Panc1 (cell line): ENCODE data around the gene BRME1. TPM values are rescaled to one million over a fixed set of nuclear protein-coding genes. Genes with fewer than 3 reads are reported as not detected.
A peak's percentile ranks its signal among the peaks of the same experiment; 100 is the strongest.

Source experiments
- ATAC-seq: fragments of 200-7000 bp; cut with Tn5 transposase; 2 replicates; pipeline ENCODE4 v1.9.1; 2020; ENCODE audit warnings: mild to moderate bottlenecking, moderate library complexity
- BruUV-seq: library from RNA; stranded (reverse); fragments of 400-500 nt; replicated peaks from 2 replicates; lab custom pipeline; 2021; lab: Mats Ljungman, UMichigan
- CTCF ChIA-PET: fragments of 300-600 bp; sonication (Branson Sonifier 250); formaldehyde crosslinking; loops from one replicate; lab custom pipeline; 2022; ENCODE audit warnings: antibody characterized with exemption; lab: Charles Lee
- POLR2A ChIA-PET: fragments of 300-600 bp; sonication (Branson Sonifier 250); formaldehyde crosslinking; loops from one replicate; lab custom pipeline; 2022; ENCODE audit warnings: antibody characterized with exemption; lab: Charles Lee
- DNase-seq: peaks from one replicate; pipeline ENCODE4 v3.0.0-alpha.2; 2010; ENCODE audit warnings: low read depth, low spot score
- H3K27ac ChIP-seq: 2 replicates; pipeline ENCODE4 v1.5.1; 2011; ENCODE audit warnings: mild to moderate bottlenecking, low read length, inconsistent platforms
- H3K27me3 ChIP-seq: fragments of 200-500 bp; sonication (Bioruptor generic); 2 replicates; pipeline ENCODE4 v1.6.0; 2014; ENCODE audit warnings: low read length, inconsistent platforms; ENCODE audit not compliant: control insufficient read depth, insufficient read depth
- H3K36me3 ChIP-seq: fragments of 200-500 bp; sonication (Bioruptor generic); 2 replicates; pipeline ENCODE4 v1.5.1; 2014; ENCODE audit warnings: inconsistent platforms, mild to moderate bottlenecking, low read length, moderate library complexity; ENCODE audit not compliant: control insufficient read depth, insufficient read depth
- H3K4me1 ChIP-seq: 2 replicates; pipeline ENCODE4 v1.5.1; 2011; ENCODE audit warnings: inconsistent platforms, mild to moderate bottlenecking, low read length, moderate library complexity; ENCODE audit not compliant: control insufficient read depth, insufficient read depth
- H3K4me3 ChIP-seq, 2 experiments: 2 replicates each; pipeline ENCODE4 v1.5.1; 2011 to 2012; ENCODE audit warnings: low read depth in 2 of 2, low read length in 2 of 2, mild to moderate bottlenecking in 2 of 2, inconsistent platforms in 1 of 2, moderate library complexity in 1 of 2
- H3K9me3 ChIP-seq: fragments of 200-500 bp; sonication (Bioruptor generic); 2 replicates; pipeline ENCODE4 v1.5.1; 2014; ENCODE audit warnings: low read depth, mild to moderate bottlenecking, inconsistent platforms, low read length, moderate library complexity; ENCODE audit not compliant: control insufficient read depth, insufficient read depth
- CTCF ChIP-seq: fragments of 450-650 bp; IDR thresholded peaks from 2 replicates; pipeline ENCODE4 v1.5.1; 2017; ENCODE audit warnings: mild to moderate bottlenecking
- POLR2AphosphoS5 ChIP-seq: IDR thresholded peaks from 2 replicates; pipeline ENCODE4 v1.6.1; 2012; ENCODE audit warnings: mild to moderate bottlenecking, low read depth, low read length, moderate library complexity
- REST ChIP-seq, 2 experiments: IDR thresholded peaks; 2 replicates each; pipeline ENCODE4 v1.6.1; 2011 to 2012; ENCODE audit warnings: low read depth in 2 of 2, control low read depth in 1 of 2, low read length in 1 of 2, mild to moderate bottlenecking in 1 of 2, moderate library complexity in 1 of 2; ENCODE audit not compliant: insufficient read depth in 1 of 2
- SIN3A ChIP-seq: IDR thresholded peaks from 2 replicates; pipeline ENCODE4 v1.6.1; 2012; ENCODE audit warnings: low read depth, mild to moderate bottlenecking, low read length, moderate library complexity, borderline replicate concordance; ENCODE audit not compliant: insufficient read depth
- TCF7L2 ChIP-seq: IDR thresholded peaks from 2 replicates; pipeline ENCODE4 v1.6.1; 2011; ENCODE audit warnings: mild to moderate bottlenecking, low read depth, low read length, inconsistent platforms
- in situ Hi-C: cut with HindIII; loops from 2 replicates; pipeline ENCODE4 v1.10.0; 2016; ENCODE audit warnings: low sequenced_read_pairs, low pct_unique_long_range_greater_than_20kb
- intact Hi-C: fragments of 100-400 bp; cut with micrococcal nuclease; formaldehyde crosslinking; loops from one replicate; pipeline ENCODE4 v1.10.0; 2022; ENCODE audit not compliant: unreplicated experiment
- total RNA-seq: library from RNA; stranded (reverse); gene quantifications from one replicate; pipeline ENCODE4 v1.2.1, GENCODE V29; 2021; ENCODE audit not compliant: unreplicated experiment

Gene BRME1
- total RNA-seq, 1 experiment from 2014 or later: 6.5 TPM

- ChIA-PET POLR2A (interaction anchor here (0.6 kb wide), 1 partner anchor 236 kb away, joined by 3 read pairs; no protein-coding TSS in a partner anchor), CTCF (no interaction called here)
- Histone ChIP-seq H3K4me3 (peak overlapping the region in 1 of 2 experiments; percentile 41; a peak in 1 of 4 replicates), H3K27me3 (no peaks in the 10 kb centered on the region), H3K4me1 (peaks cover 10% of the 10 kb centered on the region), H3K9me3 (no peaks in the 10 kb centered on the region), H3K27ac (no peak overlapping the region), H3K36me3 (no peaks in the 10 kb centered on the region)
- in situ Hi-C loops (no loop called here), intact Hi-C loops (no loop called here)
- no peak for TF ChIP-seq TCF7L2
- TF ChIP-seq SIN3A: no peak
- no peak for TF ChIP-seq POLR2AphosphoS5
- ATAC-seq: no peak
- no peak for DNase-seq
- no TSS peak for BruUV-seq
These were observed 39.4 kb downstream of the BRME1 start for GRCh38 chr19:13866463-13867046.

- Histone ChIP-seq H3K27me3 (no peaks in the 10 kb centered on the region), H3K27ac (no peak overlapping the region), H3K36me3 (no peaks in the 10 kb centered on the region), H3K4me1 (peaks cover 12% of the 10 kb centered on the region), H3K9me3 (no peaks in the 10 kb centered on the region), H3K4me3 (peak overlapping the region; percentile 40 to 41)
- no peak for DNase-seq
- TF ChIP-seq CTCF: no peak
- TF ChIP-seq SIN3A: no peak
- no peak for TF ChIP-seq POLR2AphosphoS5
- no peak for TF ChIP-seq REST (IDR thresholded peaks at IDR 0.05; ENCODE audit: insufficient read depth in 1 of 2, low read depth in 2 of 2, low read length in 1 of 2)
- no peak for TF ChIP-seq TCF7L2
- intact Hi-C loops (no loop called here), in situ Hi-C loops (no loop called here)
- BruUV-seq: no TSS peak
- ChIA-PET POLR2A (interaction anchor here (0.7 kb wide), 1 partner anchor 172 kb away, joined by 5 read pairs; no protein-coding TSS in a partner anchor), CTCF (interaction anchor here (0.6 kb wide), 1 partner anchor 1045 kb away, joined by 3 read pairs; no protein-coding TSS in a partner anchor)
- no peak for ATAC-seq
These were observed 40.1 kb downstream of the BRME1 start for GRCh38 chr19:13865571-13866462.
